ENCODE results near the gene PLEKHA1.
A peak's percentile ranks its signal among the peaks of the same experiment; 100 is the strongest.

The PLEKHA1 gene

DNA sequence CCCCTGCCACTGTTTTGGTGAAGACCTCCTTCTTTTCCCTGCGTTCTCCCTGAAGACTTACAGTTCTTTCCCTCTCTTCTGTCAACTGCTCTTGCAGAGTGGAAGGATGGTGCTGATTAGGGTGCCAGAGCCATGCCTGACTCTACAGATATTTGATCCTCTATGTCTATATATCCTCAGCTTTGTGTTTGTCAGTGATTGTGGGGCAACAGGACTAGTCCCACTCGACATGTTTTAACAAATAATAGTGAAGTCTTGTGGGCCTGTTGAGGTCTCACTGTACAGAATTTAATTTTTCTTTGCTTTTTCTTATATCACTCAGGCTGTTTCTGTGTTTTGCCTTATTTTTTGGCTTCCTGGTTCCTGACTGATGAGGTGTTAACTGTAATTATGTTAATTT is 5.0 kb downstream of the PLEKHA1 start:
- DNase-seq: no peak

DNA sequence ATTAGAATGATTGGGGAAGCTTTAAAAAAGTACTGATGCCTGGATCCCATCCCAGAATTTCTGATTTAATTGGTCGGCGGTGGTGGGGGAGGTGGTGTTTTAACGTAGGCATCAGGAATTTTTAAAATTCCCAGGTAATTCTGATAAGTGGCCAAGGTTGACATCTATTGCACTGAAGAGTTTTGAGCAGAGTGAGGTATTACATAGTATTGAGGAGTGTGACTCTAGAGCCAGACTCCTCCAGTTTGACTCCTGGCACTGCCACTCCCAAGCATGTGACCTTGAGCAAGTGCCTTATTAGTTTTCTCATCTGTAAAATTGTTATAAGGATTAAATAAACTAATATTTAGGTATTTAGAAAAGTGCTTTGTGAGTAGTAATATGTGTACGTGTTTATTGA is 6.2 kb downstream of the PLEKHA1 start:
- DNase-seq: no peak

DNA sequence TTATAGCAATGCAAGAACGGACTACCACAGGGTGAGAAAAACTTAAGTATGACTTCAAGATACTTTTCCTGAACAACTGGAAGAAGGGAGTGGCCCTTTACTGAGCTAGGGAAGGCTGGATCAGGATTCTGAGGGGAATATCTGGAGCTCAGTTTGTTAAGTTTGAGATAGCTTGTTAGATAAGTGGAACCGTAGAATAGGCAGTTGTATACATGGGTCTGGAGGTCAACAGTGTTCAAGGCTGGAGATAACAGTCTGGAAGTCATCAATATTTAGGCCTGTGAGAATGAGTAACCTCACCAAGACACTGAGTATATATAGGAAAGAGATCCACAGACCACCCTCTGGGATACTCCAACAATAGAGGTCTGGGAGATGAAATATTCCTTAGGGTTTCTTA is 7.2 kb downstream of the PLEKHA1 start:
- no peak for DNase-seq

DNA sequence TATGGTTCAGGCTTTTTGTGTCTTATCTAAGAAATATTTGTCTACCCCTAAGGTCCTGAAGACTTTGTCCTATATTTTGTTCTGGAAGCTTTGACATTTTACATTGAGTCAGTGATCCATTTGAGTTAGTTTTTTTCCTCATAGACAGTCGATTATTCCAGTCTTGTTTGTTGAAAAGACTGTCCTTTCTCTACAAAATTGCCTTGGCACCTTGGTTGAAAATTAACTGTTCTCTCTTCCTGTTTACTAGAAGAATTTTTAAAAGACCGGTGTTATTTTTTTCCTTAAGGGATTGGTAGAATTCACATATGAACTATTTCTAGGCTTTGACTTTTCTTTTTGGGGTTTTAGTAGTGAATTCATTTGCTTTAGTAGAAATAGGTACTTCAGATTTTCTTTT is 12.0 kb downstream of the PLEKHA1 start:
- DNase-seq: no peak

DNA sequence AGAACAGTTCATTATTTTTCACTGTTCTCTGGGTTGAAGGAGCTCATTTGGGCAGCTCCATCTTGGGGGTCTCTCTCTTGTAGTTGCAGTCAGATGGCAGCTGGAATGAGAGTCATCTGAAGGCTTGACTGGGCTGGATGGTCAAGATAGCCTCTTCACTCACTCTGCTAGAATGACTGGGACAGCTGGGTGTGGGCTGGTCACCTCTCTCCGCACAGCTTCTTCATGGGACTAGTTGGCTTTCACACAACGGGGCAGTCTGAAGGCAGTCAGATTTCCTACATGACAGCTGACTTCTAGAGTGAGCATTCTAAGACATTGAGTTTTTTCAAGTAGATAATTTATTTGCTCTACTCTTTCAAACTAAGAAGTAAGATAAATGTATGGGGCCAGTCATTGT is 13.1 kb downstream of the PLEKHA1 start:
- DNase-seq: no peak

DNA sequence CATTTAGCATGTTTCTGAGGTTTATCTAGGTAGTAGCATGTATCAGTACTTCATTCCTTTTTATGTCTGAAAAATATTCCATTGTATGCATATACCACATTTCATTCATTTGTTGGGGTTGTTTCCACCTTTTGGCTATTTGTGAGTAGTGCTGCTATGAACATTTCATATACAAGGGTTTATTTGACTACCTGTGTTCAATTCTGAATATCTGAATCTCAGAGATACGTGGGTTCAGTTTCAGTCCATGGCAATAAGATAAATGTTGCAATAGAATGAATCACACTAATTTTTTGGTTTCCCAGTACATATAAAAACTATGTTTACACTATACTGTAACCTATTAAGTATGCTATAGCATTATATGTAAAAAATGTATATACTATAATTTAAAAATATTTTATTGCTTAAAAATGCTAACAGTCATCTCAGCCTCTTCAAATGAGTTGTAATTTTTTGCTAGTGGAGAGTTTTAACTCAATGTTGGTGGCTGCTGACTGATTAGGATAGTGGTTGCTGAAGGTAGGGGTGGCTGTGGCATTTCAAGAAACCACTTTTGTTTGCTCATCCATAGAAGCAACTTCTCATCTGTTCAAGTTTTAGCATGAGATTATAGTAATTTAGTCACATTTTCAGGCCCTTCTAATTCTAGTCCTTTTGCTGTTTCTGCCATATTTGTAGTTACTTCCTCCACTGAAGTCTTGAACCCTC is 13.9 kb downstream of the PLEKHA1 start:
- no peak for DNase-seq

DNA sequence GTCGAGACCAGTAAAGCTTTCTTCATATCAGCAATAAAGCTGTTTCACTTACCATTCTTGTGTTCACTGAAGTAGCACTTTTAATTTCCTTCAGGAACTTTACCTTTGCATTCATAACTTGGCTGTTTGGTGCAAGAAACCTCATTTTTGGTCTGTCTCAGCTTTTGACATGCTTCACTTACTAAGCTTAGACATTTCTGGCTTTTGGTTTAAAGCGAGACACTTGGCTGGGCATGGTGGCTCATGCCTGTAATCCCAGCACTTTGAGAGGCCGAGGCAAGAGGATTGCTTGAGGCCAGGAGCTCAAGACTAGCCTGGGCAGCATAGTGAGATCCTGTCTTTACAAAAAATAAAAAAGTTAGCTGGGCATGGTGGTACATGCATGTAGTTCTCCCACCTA is 15.8 kb downstream of the PLEKHA1 start:
- no peak for DNase-seq

DNA sequence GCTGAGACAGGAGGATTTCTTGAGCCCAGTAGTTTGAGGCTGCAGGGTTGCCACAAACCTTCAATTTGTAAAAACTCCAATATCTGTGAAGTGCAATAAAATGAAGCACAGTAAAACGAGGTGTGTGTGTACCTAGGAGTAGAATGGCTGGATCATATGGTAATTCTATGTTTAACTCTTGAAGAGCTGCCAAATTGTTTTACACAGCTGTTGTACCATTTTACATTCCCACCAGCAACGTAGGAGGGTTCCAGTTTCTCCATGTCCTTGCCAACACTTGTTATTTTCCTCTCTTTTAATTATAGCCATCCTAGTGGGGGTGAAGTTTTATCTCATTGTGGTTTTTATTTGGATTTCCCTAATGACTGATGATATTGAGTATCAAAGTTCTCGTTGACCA is 16.2 kb downstream of the PLEKHA1 start:
- no peak for DNase-seq

DNA sequence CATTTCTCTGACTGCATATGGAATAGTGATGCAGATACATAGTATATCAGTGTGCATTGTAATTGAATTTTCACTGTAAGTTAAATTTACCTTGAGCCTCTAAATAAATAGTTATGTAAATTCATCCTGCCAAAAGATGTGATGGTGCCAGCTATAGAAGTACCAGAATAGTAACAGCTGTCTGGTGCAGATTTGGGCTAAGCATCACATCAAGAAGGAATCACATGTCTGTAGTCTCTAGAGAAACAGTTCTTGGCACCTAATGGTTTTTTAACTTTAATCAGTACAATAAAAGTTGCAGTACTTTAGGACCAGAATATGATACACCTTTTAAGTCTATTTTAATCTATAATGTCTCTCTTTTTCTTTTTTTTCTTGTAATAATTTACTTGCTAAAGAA is 17.4 kb downstream of the PLEKHA1 start:
- DNase-seq: no peak

DNA sequence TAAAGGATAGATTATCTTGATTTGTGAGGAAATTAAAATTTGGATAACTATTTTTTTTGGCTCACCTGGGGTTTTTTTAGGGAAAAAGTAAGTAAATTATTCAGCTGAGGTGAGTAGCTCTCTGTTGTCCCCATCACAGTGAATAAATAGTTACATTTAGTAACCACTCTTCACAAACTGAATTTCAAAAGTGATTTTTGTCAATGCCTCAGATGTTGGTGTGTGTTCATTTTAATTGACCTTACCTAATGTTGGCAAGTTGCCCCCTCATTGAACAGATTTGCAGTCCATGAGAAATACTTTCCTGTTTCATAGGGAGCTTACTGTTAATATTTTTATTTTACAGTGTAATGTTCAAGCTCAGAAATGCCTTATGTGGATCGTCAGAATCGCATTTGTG is 18.3 kb downstream of the PLEKHA1 start:
- no peak for DNase-seq

DNA sequence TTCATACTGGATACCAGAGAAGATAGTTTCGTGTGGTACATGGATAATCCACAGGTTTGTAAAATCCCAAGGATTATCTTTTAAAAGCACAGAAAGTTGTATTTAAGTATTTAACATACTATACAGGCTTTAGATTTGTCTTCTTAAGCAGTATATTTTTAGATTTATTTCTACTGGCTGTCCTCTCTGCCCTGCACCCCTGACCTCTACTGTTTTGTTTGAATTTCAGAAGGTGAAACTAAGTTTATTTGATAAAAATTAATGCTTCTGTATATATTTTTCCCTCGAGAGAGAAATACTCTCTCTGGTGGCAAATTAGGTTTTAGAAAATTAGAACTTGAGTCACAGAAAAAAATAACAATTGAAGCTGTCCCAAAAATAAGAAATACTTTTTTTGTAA is 18.8 kb downstream of the PLEKHA1 start:
- no peak for DNase-seq

DNA sequence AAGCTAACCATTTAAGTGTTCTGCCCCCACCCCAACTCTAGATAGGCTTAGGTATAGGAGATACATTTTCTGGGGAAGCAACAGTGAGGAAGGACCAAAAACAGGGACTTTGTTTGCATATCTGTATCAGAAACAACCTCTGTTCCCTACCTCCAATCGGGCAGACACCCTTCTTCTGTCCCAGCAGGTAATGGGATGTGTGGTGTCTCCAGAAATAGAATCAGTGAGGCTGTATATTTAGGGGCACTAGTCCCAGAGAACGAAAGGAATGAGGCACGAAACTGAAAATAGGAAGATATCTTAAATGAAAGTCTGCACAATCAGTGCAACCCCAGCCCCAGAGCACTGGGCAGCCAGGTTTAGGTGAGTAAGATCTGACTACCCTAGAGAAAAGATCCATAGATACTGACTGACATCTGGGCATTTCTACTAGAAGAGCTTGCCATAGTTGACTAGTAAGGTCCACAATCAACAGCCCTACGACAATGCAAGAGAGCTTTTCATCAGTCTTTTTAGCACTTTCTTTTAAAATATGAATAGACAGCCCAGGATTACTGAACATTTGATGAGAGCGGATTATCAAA is 28.1 kb downstream of the PLEKHA1 start:
- no peak for DNase-seq

DNA sequence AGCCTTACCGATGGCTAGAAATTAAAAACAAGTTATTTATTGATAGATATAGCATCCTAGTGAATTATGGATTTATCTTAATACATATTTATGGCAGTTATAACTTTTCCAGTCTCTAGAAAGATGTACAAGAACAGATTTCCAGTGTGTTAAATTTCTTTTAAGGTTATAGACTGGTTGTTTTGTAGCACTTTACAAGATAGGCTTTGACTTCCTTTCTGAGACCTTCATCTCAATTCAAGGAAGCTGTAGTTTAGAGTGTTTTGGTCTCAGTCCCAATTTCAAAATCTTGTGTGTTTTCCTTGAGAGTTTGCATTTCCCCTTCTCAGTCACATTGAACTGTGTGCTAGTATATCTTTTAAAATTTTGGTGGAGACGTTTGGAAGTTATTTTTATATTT is 30.1 kb downstream of the PLEKHA1 start:
- no peak for DNase-seq

DNA sequence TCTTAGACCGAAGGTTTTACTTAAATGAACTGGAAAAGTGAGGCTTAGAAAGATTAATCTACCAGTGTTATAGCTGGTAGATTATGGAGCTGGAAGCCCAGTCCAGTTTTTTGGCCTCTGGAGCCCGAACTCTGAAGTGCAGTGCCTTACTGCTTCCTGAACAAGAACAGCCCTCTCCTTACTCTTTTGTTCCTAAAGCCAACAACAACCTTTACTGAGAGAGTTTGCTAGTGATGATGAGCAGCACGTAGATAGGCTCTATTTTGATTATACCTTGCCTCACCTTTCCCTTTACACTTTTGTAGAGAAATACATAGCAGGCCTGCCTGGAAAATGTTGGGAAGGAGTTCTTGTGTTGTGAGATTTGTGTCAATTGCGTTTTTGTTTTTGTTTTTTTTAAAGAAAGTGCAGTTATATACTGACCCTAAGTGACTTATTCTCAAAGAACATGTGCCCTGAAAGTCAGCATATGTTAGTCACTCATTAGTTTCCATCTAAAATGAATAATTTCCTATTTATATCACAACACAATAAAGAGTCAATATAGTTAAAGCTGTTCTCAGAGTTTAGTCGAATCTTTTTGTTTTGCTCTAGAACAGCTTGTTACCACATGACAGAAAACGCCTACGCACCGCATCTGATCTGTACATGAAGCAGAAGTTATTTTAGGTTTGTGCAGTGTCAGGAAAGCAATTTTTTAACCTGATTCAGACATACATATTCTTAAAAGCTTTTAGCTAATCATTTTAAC is 33.0 kb downstream of the PLEKHA1 start:
- DNase-seq: no peak

DNA sequence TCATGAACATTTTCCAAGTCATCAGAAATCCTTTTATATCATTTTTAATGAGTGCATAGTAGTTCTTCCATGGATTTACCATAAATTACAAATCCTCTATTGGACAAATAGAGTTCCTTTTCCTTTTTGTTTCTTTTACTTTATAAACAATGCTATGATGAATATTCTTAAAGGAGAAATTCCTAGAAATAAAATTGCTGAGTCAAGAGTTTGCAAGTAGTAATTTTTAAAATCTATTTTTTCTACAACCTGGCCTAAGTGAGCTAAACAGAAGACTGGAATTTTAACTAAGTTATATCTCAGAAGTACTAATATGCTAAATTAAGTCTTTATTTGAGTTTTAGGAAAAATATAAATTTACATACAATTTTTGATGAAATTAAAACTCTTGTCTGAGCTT is 38.8 kb downstream of the PLEKHA1 start:
- no peak for DNase-seq

DNA sequence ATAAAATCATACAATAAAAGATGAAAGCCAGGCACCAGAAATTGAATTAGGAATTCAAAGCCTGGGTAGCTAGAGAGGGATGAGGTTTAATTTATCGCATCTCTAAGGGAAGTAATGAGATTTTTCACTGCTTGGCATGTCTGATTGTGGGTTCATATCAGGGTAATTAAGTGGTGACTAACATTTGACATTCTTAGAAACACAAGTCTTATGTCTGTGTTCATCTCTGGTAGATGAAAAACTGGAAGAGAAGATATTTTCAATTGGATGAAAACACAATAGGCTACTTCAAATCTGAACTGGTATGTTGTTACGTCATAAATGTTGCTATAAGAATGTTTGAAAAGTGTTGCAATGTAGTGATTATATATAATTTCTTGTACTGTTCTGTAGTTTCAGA is 43.2 kb downstream of the PLEKHA1 start:
- no peak for DNase-seq

DNA sequence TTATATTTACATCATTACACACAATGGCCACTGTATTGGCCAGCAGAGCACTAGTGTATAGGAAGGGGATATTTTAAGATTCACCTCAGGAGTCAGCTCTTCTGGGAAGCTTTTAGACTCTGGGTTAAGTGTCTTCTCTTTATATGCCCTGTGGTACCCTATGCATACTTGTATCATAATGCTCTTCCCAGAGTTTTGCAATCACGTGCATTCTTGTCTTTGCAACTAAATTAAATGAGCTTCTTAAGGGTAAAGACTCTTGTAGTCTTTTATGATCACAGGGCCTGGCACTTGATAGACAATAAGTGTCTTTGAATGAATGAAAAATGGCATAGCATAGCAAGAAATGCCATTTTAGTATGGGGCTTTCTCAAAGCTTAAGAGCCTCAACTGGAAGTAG is 44.5 kb downstream of the PLEKHA1 start:
- DNase-seq: no peak

DNA sequence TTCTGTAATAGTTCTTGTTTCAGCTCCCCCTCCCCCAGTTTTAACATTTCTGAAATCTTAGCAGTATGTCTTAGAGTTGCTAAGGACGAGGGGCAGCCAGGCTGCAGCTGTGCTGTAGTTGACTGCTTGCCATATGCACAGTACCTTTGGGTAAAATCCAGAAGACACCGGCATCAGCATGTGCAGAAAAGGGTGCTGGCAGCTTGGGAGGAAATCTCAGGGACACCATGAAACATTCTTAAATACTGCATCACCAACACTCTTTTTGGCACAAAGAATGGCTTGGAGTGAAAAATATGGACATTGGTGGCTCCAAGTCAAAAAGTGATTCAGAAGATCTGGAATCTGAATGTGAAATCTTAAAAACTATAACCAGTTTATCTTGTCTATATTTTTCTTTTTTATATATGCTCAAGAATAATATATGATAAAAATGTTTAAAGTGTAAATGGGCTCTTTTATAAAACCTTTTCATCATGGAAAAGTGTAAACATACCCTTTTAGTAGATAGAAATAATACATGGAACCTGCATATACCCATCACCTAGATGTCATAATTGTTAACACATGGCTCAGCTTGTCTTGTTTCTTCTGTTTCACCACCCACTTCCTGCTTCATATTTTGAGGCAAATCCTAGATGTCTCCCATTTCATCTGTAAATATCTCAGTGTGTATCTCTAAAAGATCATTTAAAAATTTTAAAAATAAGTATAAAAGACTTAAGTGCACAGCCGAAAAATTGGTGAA is 45.5 kb downstream of the PLEKHA1 start:
- DNase-seq: peak; percentile 55

DNA sequence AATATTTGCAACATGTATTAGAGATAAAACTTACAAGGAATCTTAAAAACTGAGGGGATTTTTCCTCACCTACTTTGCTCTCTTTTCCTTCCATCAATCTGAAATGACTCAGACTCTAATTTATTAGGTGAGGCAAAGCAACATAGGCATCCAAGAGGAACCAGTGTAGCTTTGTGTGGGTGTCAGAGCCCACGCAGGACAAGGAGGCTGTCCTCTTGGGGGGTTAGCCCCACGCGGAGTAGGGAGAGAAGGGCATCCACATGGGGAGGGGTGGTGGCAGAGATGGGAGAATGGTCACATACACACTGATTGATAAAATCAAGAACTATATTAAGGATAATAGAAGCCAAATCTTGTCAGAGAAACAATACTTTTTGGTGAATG is 46.1 kb downstream of the PLEKHA1 start:
- DNase-seq: no peak

DNA sequence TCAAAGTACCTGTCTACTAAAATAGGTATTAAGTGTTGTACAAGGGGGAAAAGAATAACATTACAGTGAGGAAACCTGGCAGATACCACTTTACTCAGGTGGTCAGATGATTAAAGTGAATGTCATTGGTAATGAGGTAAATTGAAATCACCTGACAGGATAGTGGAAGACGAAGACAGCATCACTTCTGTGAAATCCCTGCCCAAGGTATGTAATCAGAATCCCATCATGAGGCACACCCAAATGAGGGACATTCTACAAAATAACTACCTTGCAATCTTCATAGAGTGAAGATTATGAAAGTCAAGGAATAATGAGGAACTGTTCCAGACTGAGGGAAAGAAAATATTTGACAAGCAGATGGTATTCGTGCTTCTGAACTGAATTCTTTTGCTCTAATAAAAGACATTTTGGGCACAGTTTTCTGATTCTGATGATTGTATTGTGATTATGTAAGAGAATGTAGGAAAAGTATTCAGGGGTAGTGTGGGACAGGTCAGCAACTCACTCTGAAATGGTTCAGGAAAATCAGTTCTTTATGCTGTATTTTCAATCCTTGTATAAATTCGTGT is 46.6 kb downstream of the PLEKHA1 start:
- DNase-seq: no peak

DNA sequence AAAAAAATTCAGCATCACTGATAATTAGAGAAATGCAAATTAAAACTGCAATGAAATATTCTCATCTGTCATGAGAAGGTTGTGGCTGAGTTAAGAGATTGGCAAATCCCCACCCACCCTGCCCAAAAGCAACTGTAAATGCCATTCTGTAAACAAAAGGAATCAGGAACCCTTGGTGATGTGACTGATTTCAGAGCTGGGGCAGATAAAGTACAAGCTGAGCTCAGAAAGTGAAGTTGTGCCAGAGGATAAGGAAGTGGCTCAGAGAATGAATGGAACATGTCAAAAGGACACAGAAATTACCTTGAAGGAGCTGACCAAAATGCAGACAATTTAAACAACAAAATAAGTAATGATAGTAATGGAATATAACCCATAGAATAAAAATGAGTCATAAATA is 47.2 kb downstream of the PLEKHA1 start:
- no peak for DNase-seq

DNA sequence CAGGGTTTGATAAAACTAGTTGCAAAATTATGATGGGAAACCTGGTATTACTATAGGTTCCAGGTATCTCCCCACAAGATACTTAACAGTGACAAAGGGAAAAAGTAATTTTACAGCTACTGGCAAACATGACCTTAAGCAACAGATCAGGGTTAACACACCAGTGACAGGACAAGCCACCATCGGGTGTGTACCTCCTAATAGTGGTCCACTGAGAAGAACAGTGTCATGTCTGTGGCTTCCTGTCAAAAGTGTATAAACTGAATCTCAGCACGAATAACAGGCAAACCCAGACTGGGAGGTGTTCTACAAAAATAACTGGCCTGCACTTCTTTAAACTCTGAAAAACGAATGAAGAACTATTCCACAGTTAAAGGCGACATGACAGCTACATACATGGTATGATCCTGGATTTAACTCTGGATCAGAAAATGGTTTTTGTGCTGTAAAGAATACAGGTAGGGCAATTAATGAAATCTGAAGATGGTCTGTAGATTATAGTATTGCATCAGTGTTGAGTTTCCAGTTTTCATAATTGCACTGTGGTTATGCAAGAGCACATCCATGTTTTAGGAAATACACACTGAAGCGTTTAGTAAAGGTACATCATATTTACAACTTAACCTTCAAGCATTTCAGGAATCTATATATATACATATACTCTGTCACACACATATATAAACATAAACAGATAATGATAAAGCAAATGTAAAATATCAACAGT is 47.9 kb downstream of the PLEKHA1 start:
- no peak for DNase-seq

DNA sequence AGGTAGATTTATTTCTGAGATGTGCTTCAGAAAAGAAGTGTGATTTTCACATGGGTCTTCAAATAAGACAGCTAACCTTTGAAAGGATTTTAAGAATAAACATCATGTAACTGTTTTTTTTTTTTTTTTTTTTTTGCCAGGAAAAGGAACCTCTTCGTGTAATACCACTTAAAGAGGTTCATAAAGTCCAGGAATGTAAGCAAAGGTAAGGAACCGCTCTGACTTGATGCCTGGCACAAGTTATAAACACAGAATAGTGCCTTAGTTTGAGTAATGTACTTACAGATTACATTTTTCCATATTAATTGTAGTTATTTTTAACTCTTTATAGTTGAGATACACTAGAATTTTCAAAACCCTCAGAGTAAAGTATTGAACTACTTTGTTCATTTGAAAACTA is 49.6 kb downstream of the PLEKHA1 start:
- no peak for DNase-seq
